ENCODE data around the gene SIAH3.

The SIAH3 gene

GRCh38 chr13:45863709-45864590 is 12.4 kb upstream of the SIAH3 start:
- DNase-seq (ENCODE audit: low read depth): no peak

- no peak for DNase-seq (ENCODE audit: low read depth)
These were observed 9.8 kb upstream of the SIAH3 start for GRCh38 chr13:45861322-45861721.

- DNase-seq (ENCODE audit: low read depth): no peak
These were observed 8.7 kb upstream of the SIAH3 start for GRCh38 chr13:45860240-45860639.

GRCh38 chr13:45859705-45860104 is 8.2 kb upstream of the SIAH3 start:
- DNase-seq (ENCODE audit: low read depth): no peak

GRCh38 chr13:45852494-45852893 is 941 bp upstream of the SIAH3 start:
- DNase-seq (ENCODE audit: low read depth): no peak

GRCh38 chr13:45851956-45852355 is 403 bp upstream of the SIAH3 start:
- DNase-seq (ENCODE audit: low read depth): no peak

- no peak for DNase-seq (ENCODE audit: low read depth)
These were observed 1.4 kb downstream of the SIAH3 start for GRCh38 chr13:45850027-45850613.

- DNase-seq (ENCODE audit: low read depth): no peak
These were observed 2.1 kb downstream of the SIAH3 start for GRCh38 chr13:45849408-45849807.

- DNase-seq (ENCODE audit: low read depth): peak; percentile 15
These were observed 3.9 kb downstream of the SIAH3 start for GRCh38 chr13:45847554-45848224.

GRCh38 chr13:45846681-45847080 is 4.9 kb downstream of the SIAH3 start:
- DNase-seq (ENCODE audit: low read depth): no peak

- DNase-seq (ENCODE audit: low read depth): no peak
These were observed 13.3 kb downstream of the SIAH3 start for GRCh38 chr13:45838171-45838745.

GRCh38 chr13:45837111-45837510 is 14.4 kb downstream of the SIAH3 start:
- no peak for DNase-seq (ENCODE audit: low read depth)

- DNase-seq (ENCODE audit: low read depth): no peak
These were observed 17.1 kb downstream of the SIAH3 start for GRCh38 chr13:45834411-45834994.

GRCh38 chr13:45833663-45834375 is 17.7 kb downstream of the SIAH3 start:
- no peak for DNase-seq (ENCODE audit: low read depth)

GRCh38 chr13:45833242-45833641 is 18.3 kb downstream of the SIAH3 start:
- no peak for DNase-seq (ENCODE audit: low read depth)

- DNase-seq (ENCODE audit: low read depth): no peak
These were observed 19.7 kb downstream of the SIAH3 start for GRCh38 chr13:45831851-45832250.

GRCh38 chr13:45830121-45830520 is 21.4 kb downstream of the SIAH3 start:
- no peak for DNase-seq (ENCODE audit: low read depth)

GRCh38 chr13:45828256-45828968 is 23.1 kb downstream of the SIAH3 start:
- DNase-seq (ENCODE audit: low read depth): no peak

- DNase-seq (ENCODE audit: low read depth): no peak
These were observed 24.2 kb downstream of the SIAH3 start for GRCh38 chr13:45827318-45827717.

- DNase-seq (ENCODE audit: low read depth): no peak
These were observed 24.8 kb downstream of the SIAH3 start for GRCh38 chr13:45826731-45827130.

- DNase-seq (ENCODE audit: low read depth): no peak
These were observed 26.2 kb downstream of the SIAH3 start for GRCh38 chr13:45825387-45825650.

Measured in stimulated activated CD8-positive, alpha-beta memory T cell treated with anti-CD3 and anti-CD28 coated beads, Interleukin-12 subunit alpha, Interleukin-12 subunit beta, amount 100 ng/mL, for 1 hour (primary cell).